ENCODE data around the gene MZT1.

MZT1 gene

DNA sequence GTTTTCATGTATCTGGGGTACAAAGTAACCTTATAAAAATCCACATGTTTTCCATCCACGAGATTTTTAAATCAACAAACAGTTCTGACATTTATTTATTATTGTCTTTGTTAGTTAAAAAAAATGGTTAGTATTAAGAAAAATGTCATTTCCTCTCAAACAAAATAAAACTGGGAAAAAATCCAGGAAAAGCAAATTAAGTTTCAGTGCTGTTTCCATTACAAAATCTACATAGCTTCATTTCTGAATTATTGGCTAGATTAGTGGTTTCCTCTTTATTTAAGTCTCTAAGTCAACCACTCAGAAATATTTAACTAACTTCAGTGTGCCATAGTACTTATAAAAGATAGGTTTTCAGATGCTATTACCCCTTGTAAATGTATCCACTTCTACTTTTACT is 49.1 kb downstream of the MZT1 start:
- Histone ChIP-seq H3K27ac (no peak overlapping the region), H3K4me3 (ENCODE audit: low read depth, low read length) (no peak overlapping the region), H3K27me3 (replicated peaks) (no peaks in the 10 kb centered on the region), H3K36me3 (replicated peaks) (no peaks in the 10 kb centered on the region)
- in situ Hi-C loops (cut with HindIII; ENCODE audit: low pct_ligation_motif_present, low sequenced_read_pairs), result no loop called here
- DNase-seq, result no peak
- no peak for TF ChIP-seq CTCF (IDR thresholded peaks at IDR 0.05; ENCODE audit: low read depth, low read length, missing control alignments)

DNA sequence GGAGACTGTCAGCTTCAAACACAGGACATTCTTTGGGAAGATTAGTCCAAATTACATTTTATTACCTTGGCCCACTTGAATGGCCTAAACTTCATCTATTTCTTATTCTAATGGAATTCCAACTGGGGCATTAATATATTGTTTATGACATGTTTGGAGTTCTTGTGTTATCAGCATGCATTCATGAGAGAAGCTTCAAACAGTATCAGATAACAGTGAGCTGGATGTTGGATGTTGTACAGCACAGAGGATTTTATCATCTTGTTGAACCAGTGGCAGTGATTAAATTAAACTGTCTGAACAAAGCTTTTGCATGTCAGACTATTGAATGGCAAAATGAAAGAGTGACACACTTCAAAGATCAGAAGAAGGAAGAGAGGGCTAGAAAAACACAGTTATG is 50.0 kb downstream of the MZT1 start:
- no peak overlapping the region for H3K27ac ChIP-seq
- no peak overlapping the region for H3K4me3 ChIP-seq (ENCODE audit: low read depth, low read length)

DNA sequence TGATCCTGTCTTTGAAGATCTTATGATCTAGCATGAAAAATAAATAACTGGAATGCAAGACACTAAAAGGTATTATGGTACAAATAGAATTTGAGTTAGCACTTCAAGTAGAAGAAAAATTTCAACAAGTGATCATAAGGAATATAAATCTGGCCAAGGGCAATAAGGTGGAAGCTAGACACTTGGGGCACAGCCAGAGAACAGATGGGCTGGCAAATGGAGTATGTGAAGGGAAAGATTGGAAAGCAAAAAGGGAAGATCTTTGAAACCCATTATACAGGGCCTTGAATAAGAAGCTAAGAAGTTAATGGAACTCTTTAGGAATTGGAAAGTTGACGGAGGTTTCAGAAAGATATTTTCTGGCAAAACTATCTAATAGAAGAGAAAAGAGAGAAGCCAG is 61.0 kb downstream of the MZT1 start:
- DNase-seq, result no peak
- Histone ChIP-seq H3K36me3 (replicated peaks) (no peaks in the 10 kb centered on the region), H3K27me3 (replicated peaks) (no peaks in the 10 kb centered on the region), H3K27ac (no peak overlapping the region), H3K4me3 (ENCODE audit: low read depth, low read length) (no peak overlapping the region)
- TF ChIP-seq CTCF (IDR thresholded peaks at IDR 0.05; ENCODE audit: low read depth, low read length, missing control alignments), result no peak
- in situ Hi-C loops (cut with HindIII; ENCODE audit: low pct_ligation_motif_present, low sequenced_read_pairs), result no loop called here

More for the DNA sequence above, 50.0 kb downstream of the MZT1 start:
- no peaks in the 10 kb centered on the region for H3K36me3 ChIP-seq (replicated peaks)
- peak; percentile 7 for DNase-seq
- H3K27me3 ChIP-seq (replicated peaks), result no peaks in the 10 kb centered on the region
- no peak for TF ChIP-seq CTCF (IDR thresholded peaks at IDR 0.05; ENCODE audit: low read depth, low read length, missing control alignments)
- in situ Hi-C loops (cut with HindIII; ENCODE audit: low pct_ligation_motif_present, low sequenced_read_pairs), result no loop called here

GRCh38 chr13:72662548-72662947 is 64.9 kb downstream of the MZT1 start:
- no peak for DNase-seq
- in situ Hi-C loops (cut with HindIII; ENCODE audit: low pct_ligation_motif_present, low sequenced_read_pairs), result no loop called here
- H3K36me3 ChIP-seq (replicated peaks), result no peaks in the 10 kb centered on the region

More at GRCh38 chr13:72662548-72662947, 64.9 kb downstream of the MZT1 start:
- TF ChIP-seq CTCF (IDR thresholded peaks at IDR 0.05; ENCODE audit: low read depth, low read length, missing control alignments), result no peak
- H3K27me3 ChIP-seq (replicated peaks), result no peaks in the 10 kb centered on the region
- no peak overlapping the region for H3K4me3 ChIP-seq (ENCODE audit: low read depth, low read length)
- H3K27ac ChIP-seq, result no peak overlapping the region

Measured in brain microvascular endothelial cell (primary cell).